Measurements from ENCODE around the gene TMED4. TPM values are rescaled to one million over a fixed set of nuclear protein-coding genes. Genes with fewer than 3 reads are reported as not detected.

TMED4 gene
- total RNA-seq, 1 donor from 2014 or later = 61.9 TPM

GRCh38 chr7:44615793-44616192, 33.8 kb upstream of the TMED4 start:
- H3K36me3 ChIP-seq = no peaks in the 10 kb centered on the region
- no peak for TF ChIP-seq CTCF (IDR thresholded peaks at IDR 0.05; ENCODE audit: borderline replicate concordance)
- intact Hi-C loops (cut with micrococcal nuclease) = no loop called here
- DNase-seq = no peak
- H3K27ac ChIP-seq (replicated peaks) = peak overlapping the region; percentile 52
- no peaks in the 10 kb centered on the region for H3K27me3 ChIP-seq (ENCODE audit: low read depth)
- peaks cover 86% of the 10 kb centered on the region for H3K4me1 ChIP-seq
- no peak overlapping the region for H3K4me3 ChIP-seq
- no peaks in the 10 kb centered on the region for H3K9me3 ChIP-seq (replicated peaks)

GRCh38 chr7:44615149-44615611, 33.1 kb upstream of the TMED4 start:
- DNase-seq = peak; percentile 43
- Histone ChIP-seq H3K9me3 (replicated peaks) (no peaks in the 10 kb centered on the region), H3K27ac (replicated peaks) (peak overlapping the region; percentile 52), H3K36me3 (no peaks in the 10 kb centered on the region), H3K4me1 (peaks cover 80% of the 10 kb centered on the region), H3K27me3 (ENCODE audit: low read depth) (no peaks in the 10 kb centered on the region), H3K4me3 (no peak overlapping the region)
- TF ChIP-seq CTCF (IDR thresholded peaks at IDR 0.05; ENCODE audit: borderline replicate concordance) = no peak
- intact Hi-C loops (cut with micrococcal nuclease) = no loop called here

- H3K9me3 ChIP-seq (replicated peaks) = no peaks in the 10 kb centered on the region
- TF ChIP-seq CTCF (IDR thresholded peaks at IDR 0.05; ENCODE audit: borderline replicate concordance) = no peak
- peaks cover 71% of the 10 kb centered on the region for H3K4me1 ChIP-seq
- intact Hi-C loops (cut with micrococcal nuclease) = no loop called here
- H3K27me3 ChIP-seq (ENCODE audit: low read depth) = no peaks in the 10 kb centered on the region
- H3K4me3 ChIP-seq = no peak overlapping the region
- peaks cover 4% of the 10 kb centered on the region for H3K36me3 ChIP-seq
- no peak for DNase-seq
- peak overlapping the region; percentile 100 for H3K27ac ChIP-seq (replicated peaks)
Observed at GRCh38 chr7:44609829-44610228, 27.8 kb upstream of the TMED4 start.

GRCh38 chr7:44608916-44609648, 27.1 kb upstream of the TMED4 start:
- no peaks in the 10 kb centered on the region for H3K27me3 ChIP-seq (ENCODE audit: low read depth)
- intact Hi-C loops (cut with micrococcal nuclease) = no loop called here
- H3K4me1 ChIP-seq = peaks cover 63% of the 10 kb centered on the region
- H3K9me3 ChIP-seq (replicated peaks) = no peaks in the 10 kb centered on the region
- peaks cover 4% of the 10 kb centered on the region for H3K36me3 ChIP-seq
- no peak for DNase-seq
- H3K27ac ChIP-seq (replicated peaks) = peak overlapping the region; percentile 100
- no peak overlapping the region for H3K4me3 ChIP-seq
- no peak for TF ChIP-seq CTCF (IDR thresholded peaks at IDR 0.05; ENCODE audit: borderline replicate concordance)

GRCh38 chr7:44607141-44608068, 25.4 kb upstream of the TMED4 start:
- peak overlapping the region; percentile 100 for H3K27ac ChIP-seq (replicated peaks)
- H3K9me3 ChIP-seq (replicated peaks) = no peaks in the 10 kb centered on the region
- intact Hi-C loops (cut with micrococcal nuclease) = no loop called here
- H3K36me3 ChIP-seq = peaks cover 4% of the 10 kb centered on the region
- DNase-seq = no peak
- no peaks in the 10 kb centered on the region for H3K27me3 ChIP-seq (ENCODE audit: low read depth)
- no peak for TF ChIP-seq CTCF (IDR thresholded peaks at IDR 0.05; ENCODE audit: borderline replicate concordance)
- peak overlapping the region; percentile 84 for H3K4me3 ChIP-seq
- H3K4me1 ChIP-seq = peaks cover 48% of the 10 kb centered on the region

All from left ventricle myocardium inferior (tissue), 1 donor.